SK-N-SH (cell line): ENCODE measurements around the gene NPC1L1. TPM values are rescaled to one million over a fixed set of nuclear protein-coding genes. Genes with fewer than 3 reads are reported as not detected.

Experiments used
- CTCF ChIA-PET: fragments of 300-600, 350-600 bp; formaldehyde crosslinking; extraction: SDS; loops from one replicate; lab custom pipeline; 2021; lab: Yijun Ruan, JAX
- POLR2A ChIA-PET: fragments of 350-600 bp; sonication (Branson Sonifier 250); formaldehyde crosslinking; extraction: SDS; loops from one replicate; lab custom pipeline; 2020; ENCODE audit warnings: antibody characterized with exemption, inconsistent platforms; lab: Yijun Ruan, JAX
- DNase-seq: peaks from one replicate; pipeline ENCODE4 v3.0.0; 2012
- H2AFZ ChIP-seq: fragments of 200-600 bp; sonication (generic); 2 replicates; pipeline ENCODE4 v1.8.1; 2016; ENCODE audit warnings: antibody characterized with exemption, mild to moderate bottlenecking, low read depth
- H3F3A ChIP-seq: fragments of 200-600 bp; sonication (generic); replicated peaks from 2 replicates; pipeline ENCODE3; 2016; ENCODE audit warnings: antibody characterized with exemption, mild to moderate bottlenecking; ENCODE audit not compliant: insufficient read depth
- H3K27ac ChIP-seq, 2 experiments: fragments of 200-500 bp in 1 of 2; fragments of 200-600 bp in 1 of 2; sonication (Bioruptor generic) in 1 of 2; sonication (generic), shearing (Covaris generic) in 1 of 2; 2 replicates each; pipeline versions ENCODE4 v1.5.1 to v1.6.1; 2014 to 2016; ENCODE audit warnings: low read depth in 2 of 2, inconsistent platforms in 1 of 2, low read length in 1 of 2, mild to moderate bottlenecking in 1 of 2, mixed read lengths in 1 of 2
- H3K27me3 ChIP-seq: fragments of 200-600 bp; sonication (generic), shearing (Covaris generic); 2 replicates; pipeline ENCODE4 v1.6.1; 2016; ENCODE audit warnings: mixed run types; ENCODE audit not compliant: insufficient read depth
- H3K36me3 ChIP-seq, 2 experiments: fragments of 200-500 bp in 1 of 2; fragments of 200-600 bp in 1 of 2; sonication (Bioruptor generic) in 1 of 2; sonication (generic) in 1 of 2; replicated peaks in 1 of 2; 2 replicates each; pipeline versions ENCODE3 to v1.5.1; 2014 to 2016; ENCODE audit warnings: low read length in 1 of 2, mild to moderate bottlenecking in 1 of 2; ENCODE audit not compliant: insufficient read depth in 2 of 2, control insufficient read depth in 1 of 2
- H3K4me1 ChIP-seq, 2 experiments: fragments of 200-500 bp in 1 of 2; fragments of 200-600 bp in 1 of 2; sonication (Bioruptor generic) in 1 of 2; sonication (generic), shearing (Covaris generic) in 1 of 2; 2 replicates each; pipeline versions ENCODE4 v1.5.1 to v1.6.1; 2014 to 2016; ENCODE audit warnings: low read depth in 1 of 2, low read length in 1 of 2, mixed run types in 1 of 2; ENCODE audit not compliant: insufficient read depth in 2 of 2, control insufficient read depth in 1 of 2
- H3K4me2 ChIP-seq: fragments of 200-600 bp; sonication (generic), shearing (Covaris generic); 2 replicates; pipeline ENCODE4 v1.6.1; 2017; ENCODE audit warnings: mixed run types
- H3K4me3 ChIP-seq, 2 experiments: fragments of 200-500 bp in 1 of 2; fragments of 200-600 bp in 1 of 2; sonication (Bioruptor generic) in 1 of 2; sonication (generic), shearing (Covaris generic) in 1 of 2; 2 replicates each; pipeline versions ENCODE4 v1.5.1 to v1.8.1; 2014 to 2016; ENCODE audit warnings: low read depth in 2 of 2, inconsistent platforms in 1 of 2, low read length in 1 of 2, mild to moderate bottlenecking in 1 of 2, mixed read lengths in 1 of 2, moderate library complexity in 1 of 2
- H3K79me2 ChIP-seq: fragments of 200-600 bp; sonication (generic); 2 replicates; pipeline ENCODE4 v1.8.1; 2017; ENCODE audit warnings: mild to moderate bottlenecking; ENCODE audit not compliant: insufficient read depth
- H3K9ac ChIP-seq: fragments of 200-600 bp; sonication (generic); 2 replicates; pipeline ENCODE4 v1.6.1; 2017; ENCODE audit warnings: mixed run types
- H3K9me2 ChIP-seq: fragments of 200-600 bp; sonication (generic); 2 replicates; pipeline ENCODE4 v1.6.1; 2017; ENCODE audit warnings: mixed run types
- H3K9me3 ChIP-seq: fragments of 200-600 bp; sonication (generic); 2 replicates; pipeline ENCODE4 v1.6.1; 2017; ENCODE audit warnings: mixed run types, mild to moderate bottlenecking, moderate library complexity
- H4K20me1 ChIP-seq: fragments of 200-600 bp; sonication (generic); 2 replicates; pipeline ENCODE4 v1.6.1; 2017; ENCODE audit warnings: mild to moderate bottlenecking, mixed run types; ENCODE audit not compliant: insufficient read depth
- CHD2 ChIP-seq: fragments of 150-350 bp; IDR thresholded peaks from 2 replicates; pipeline ENCODE4 v1.6.1; 2018; ENCODE audit warnings: low read length; ENCODE audit not compliant: partially characterized antibody
- CTCF ChIP-seq: fragments of 200-600 bp; sonication (generic); IDR thresholded peaks from 2 replicates; pipeline ENCODE4 v1.6.1; 2017; ENCODE audit warnings: antibody characterized with exemption, mild to moderate bottlenecking, moderate library complexity
- ELF1 ChIP-seq: IDR thresholded peaks from 2 replicates; pipeline ENCODE4 v1.4.0; 2012
- EP300 ChIP-seq, 2 experiments: IDR thresholded peaks; 2 replicates each; pipeline versions ENCODE4 v1.4.0 to v1.6.1; 2012; ENCODE audit warnings: borderline replicate concordance in 1 of 2, low read depth in 1 of 2, low read length in 1 of 2
- EZH2phosphoT487 ChIP-seq: fragments of 200-600 bp; sonication (generic); IDR thresholded peaks from 2 replicates; pipeline ENCODE4 v1.6.1; 2017; ENCODE audit warnings: low read depth, mixed run types, mild to moderate bottlenecking, antibody characterized with exemption, moderate library complexity, borderline replicate concordance
- FOSL2 ChIP-seq: IDR thresholded peaks from 2 replicates; pipeline ENCODE4 v1.4.0; 2012; ENCODE audit warnings: low read depth, mild to moderate bottlenecking, moderate library complexity, borderline replicate concordance
- FOXJ3 ChIP-seq: sonication (generic); formaldehyde crosslinking; IDR thresholded peaks from 2 replicates; pipeline ENCODE4 v1.5.1; 2020; ENCODE audit warnings: mild to moderate bottlenecking, missing genetic modification reagents
- GABPA ChIP-seq: IDR thresholded peaks from 2 replicates; pipeline ENCODE4 v1.4.0; 2012; ENCODE audit warnings: low read depth, mild to moderate bottlenecking
- MAX ChIP-seq: IDR thresholded peaks from 2 replicates; pipeline ENCODE4 v1.4.0; 2012; ENCODE audit warnings: low read depth
- MEF2A ChIP-seq: IDR thresholded peaks from 2 replicates; pipeline ENCODE4 v1.4.0; 2012; ENCODE audit warnings: low read depth, borderline replicate concordance
- MXI1 ChIP-seq: IDR thresholded peaks from 2 replicates; pipeline ENCODE4 v1.6.1; 2012; ENCODE audit warnings: mild to moderate bottlenecking, low read depth, low read length, improper control_type of control experiment
- POLR2AphosphoS5 ChIP-seq: IDR thresholded peaks from 2 replicates; pipeline ENCODE4 v1.6.1; 2012; ENCODE audit warnings: low read depth, low read length
- RCOR1 ChIP-seq: fragments of 150-350 bp; IDR thresholded peaks from 2 replicates; pipeline ENCODE4 v1.6.1; 2017; ENCODE audit warnings: antibody characterized with exemption, low read length
- REST ChIP-seq: IDR thresholded peaks from 2 replicates; pipeline ENCODE4 v1.6.1; 2012; ENCODE audit warnings: mild to moderate bottlenecking, low read depth, low read length, moderate library complexity
- RFX5 ChIP-seq: IDR thresholded peaks from 2 replicates; pipeline ENCODE4 v1.6.1; 2012; ENCODE audit warnings: mild to moderate bottlenecking, improper control_type of control experiment, low read length
- SIN3A ChIP-seq: IDR thresholded peaks from 2 replicates; pipeline ENCODE4 v1.6.1; 2012; ENCODE audit warnings: low read depth, mild to moderate bottlenecking, low read length, moderate library complexity, borderline replicate concordance
- TAF1 ChIP-seq: IDR thresholded peaks from 2 replicates; pipeline ENCODE4 v1.6.1; 2012; ENCODE audit warnings: low read depth, mild to moderate bottlenecking, low read length, moderate library complexity, borderline replicate concordance
- TCF12 ChIP-seq: IDR thresholded peaks from 2 replicates; pipeline ENCODE4 v1.4.0; 2012
- USF1 ChIP-seq: IDR thresholded peaks from 2 replicates; pipeline ENCODE4 v1.4.0; 2012; ENCODE audit warnings: low read depth, borderline replicate concordance
- USF2 ChIP-seq: fragments of 150-350 bp; IDR thresholded peaks from 2 replicates; pipeline ENCODE4 v1.6.1; 2017; ENCODE audit warnings: antibody characterized with exemption, low read length, low read depth, borderline replicate concordance
- WGBS: methylation state at CpG from one replicate; pipeline ENCODE4 v1.1.6; 2017; ENCODE audit warnings: low lambda C conversion rate; 5-methylcytosine and 5-hydroxymethylcytosine counted together
- polyA plus RNA-seq, 3 experiments: library from polyadenylated mRNA; depleted of rRNA; stranded (reverse); fragments of >200 nt; gene quantifications; 2 replicates each; pipeline ENCODE4 v1.2.3, GENCODE V29; 2012

The NPC1L1 gene
- polyA plus RNA-seq, 1 of the 3 experiments (the other 2 are of a cell fraction) = not detected

- no peak for DNase-seq
- no peaks in the 10 kb centered on the region for H3K9me3 ChIP-seq
- H3K36me3 ChIP-seq = no peaks in the 10 kb centered on the region
- 65% methylated on average over 10 of the region's 10 CpGs for WGBS
- H3K9me2 ChIP-seq = no peaks in the 10 kb centered on the region
- no peak overlapping the region for H3K9ac ChIP-seq
- no peak for TF ChIP-seq RFX5
- TF ChIP-seq TCF12 = no peak
- TF ChIP-seq EP300 (IDR thresholded peaks at IDR 0.05; ENCODE audit: borderline replicate concordance in 1 of 2, low read depth in 1 of 2, low read length in 1 of 2) = no peak
- TF ChIP-seq ELF1 = no peak
- TF ChIP-seq USF2 = no peak
- TF ChIP-seq CTCF = no peak
- no peak for TF ChIP-seq MXI1
- no peak for TF ChIP-seq CHD2
- TF ChIP-seq SIN3A = no peak
- no peak for TF ChIP-seq POLR2AphosphoS5
- no peak for TF ChIP-seq MEF2A
- no peak for TF ChIP-seq EZH2phosphoT487
- TF ChIP-seq GABPA = no peak
- TF ChIP-seq TAF1 = no peak
- no peak for TF ChIP-seq MAX
- TF ChIP-seq REST = no peak
- TF ChIP-seq FOSL2 = no peak
- TF ChIP-seq RCOR1 = no peak
- TF ChIP-seq FOXJ3 (CRISPR knock-in tag) = no peak
- no peak for TF ChIP-seq USF1
- H3K27me3 ChIP-seq = no peaks in the 10 kb centered on the region
- no peak overlapping the region for H3K27ac ChIP-seq
- POLR2A ChIA-PET = interaction anchor here (1.3 kb wide), 1 partner anchor 38 kb away, joined by 4 read pairs; no protein-coding TSS in a partner anchor
- no peak overlapping the region for H3K4me3 ChIP-seq
- H3F3A ChIP-seq = no peaks in the 10 kb centered on the region
- no peaks in the 10 kb centered on the region for H3K79me2 ChIP-seq
- H3K4me1 ChIP-seq = peaks cover 0 to 6% of the 10 kb centered on the region in 2 experiments; a peak in 1 of 4 replicates
- H4K20me1 ChIP-seq = no peaks in the 10 kb centered on the region
- H3K4me2 ChIP-seq = no peak overlapping the region
- CTCF ChIA-PET = interaction anchor here (1.4 to 5.3 kb wide), 6 partner anchors 8 to 295 kb away, joined by 6 to 34 read pairs (median 26); no protein-coding TSS in a partner anchor
- H2AFZ ChIP-seq = no peak overlapping the region
These were observed 5.0 kb downstream of the NPC1L1 start for GRCh38 chr7:44536090-44536489.
